Left lung (tissue), 10 donors: ENCODE data around the gene GPR75. TPM values are rescaled to one million over a fixed set of nuclear protein-coding genes. Genes with fewer than 3 reads are reported as not detected.

Experiments
- ATAC-seq: fragments of 200-7000 bp; cut with Tn5 transposase; one replicate; pipeline ENCODE4 v1.9.1; 2020; ENCODE audit warnings: moderate library complexity
- DNase-seq, 4 donors: peaks; one replicate each; pipeline ENCODE4 v3.0.0-alpha.2; 2013 to 2020
- H3K27ac ChIP-seq, 2 donors: fragments of 200-600 bp; sonication (generic) in 1 of 2; one replicate each; pipeline versions ENCODE4 v1.5.0 to v1.8.0; 2020 to 2021
- H3K27me3 ChIP-seq, 2 donors: fragments of 200-600 bp; sonication (generic) in 1 of 2; one replicate each; pipeline versions ENCODE4 v1.5.0 to v1.8.0; 2020 to 2021
- H3K36me3 ChIP-seq, 2 donors: fragments of 200-600 bp; sonication (generic) in 1 of 2; one replicate each; pipeline versions ENCODE4 v1.5.0 to v1.8.0; 2020 to 2021
- H3K4me1 ChIP-seq, 2 donors: fragments of 200-600 bp; one replicate each; pipeline ENCODE4 v1.8.0; 2021
- H3K4me3 ChIP-seq, 2 donors: fragments of 200-600 bp; sonication (generic) in 1 of 2; one replicate each; pipeline versions ENCODE4 v1.5.0 to v1.8.0; 2020 to 2021; ENCODE audit warnings: mild to moderate bottlenecking in 1 of 2
- H3K9me3 ChIP-seq, 2 donors: fragments of 200-600 bp; sonication (generic) in 1 of 2; one replicate each; pipeline versions ENCODE4 v1.5.0 to v1.8.0; 2020 to 2021
- intact Hi-C, 2 donors: fragments of 100-400 bp; cut with DNase I; formaldehyde crosslinking; loops; one replicate each; pipeline versions ENCODE4 v1.11.2 to v1.14.2; 2022
- polyA plus RNA-seq, 6 donors: library from polyadenylated mRNA; unstranded; fragments of 120-200 nt; gene quantifications; one replicate each; pipeline ENCODE4 v1.2.1, GENCODE V29; 2013; ENCODE audit not compliant: insufficient read length in 6 of 6
- total RNA-seq, 2 donors: library from RNA; stranded (reverse); fragmentation: NEBNext Ultra II Directional; extraction: Animal tissue kit (Norgen Biotek cat#: 25700); gene quantifications; one replicate each; pipeline ENCODE4 v1.2.1, GENCODE V29; 2021
- TF ChIP-seq, protein P1 (sequence below), 2 donors: fragments of 200-600 bp; sonication (generic) in 1 of 2; IDR thresholded peaks; one replicate each; pipeline versions ENCODE4 v1.5.0 to v1.8.0; 2021; ENCODE audit warnings: antibody characterized with exemption in 2 of 2
- donor health status: DM: no; HTN: yes; CAD: no.
- donor health status: DM: no; HTN: no; CAD: no.

GPR75 gene
- total and polyA plus RNA-seq, 8 donors: 1.3 to 4.7 (median 3.9) TPM

DNA sequence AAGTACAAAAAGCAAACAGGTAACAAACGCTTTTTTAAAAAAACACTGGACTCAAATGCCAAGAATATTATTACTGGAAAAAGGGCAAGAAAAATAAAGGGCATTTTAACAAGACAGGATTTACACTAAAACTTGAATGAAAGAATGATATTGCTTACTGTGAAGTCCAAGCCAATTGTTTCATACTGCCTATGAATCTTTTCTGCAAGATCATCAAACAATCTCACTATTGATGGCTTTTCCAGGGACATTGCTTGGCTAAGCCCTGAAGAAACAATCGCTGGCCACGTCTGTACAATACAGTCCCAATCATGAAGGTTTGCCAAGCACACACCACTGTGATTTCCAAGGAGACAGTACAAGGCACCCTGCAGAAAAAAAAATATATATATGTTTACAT, 41.4 kb upstream of the GPR75 start:
- TF ChIP-seq, protein P1, sequence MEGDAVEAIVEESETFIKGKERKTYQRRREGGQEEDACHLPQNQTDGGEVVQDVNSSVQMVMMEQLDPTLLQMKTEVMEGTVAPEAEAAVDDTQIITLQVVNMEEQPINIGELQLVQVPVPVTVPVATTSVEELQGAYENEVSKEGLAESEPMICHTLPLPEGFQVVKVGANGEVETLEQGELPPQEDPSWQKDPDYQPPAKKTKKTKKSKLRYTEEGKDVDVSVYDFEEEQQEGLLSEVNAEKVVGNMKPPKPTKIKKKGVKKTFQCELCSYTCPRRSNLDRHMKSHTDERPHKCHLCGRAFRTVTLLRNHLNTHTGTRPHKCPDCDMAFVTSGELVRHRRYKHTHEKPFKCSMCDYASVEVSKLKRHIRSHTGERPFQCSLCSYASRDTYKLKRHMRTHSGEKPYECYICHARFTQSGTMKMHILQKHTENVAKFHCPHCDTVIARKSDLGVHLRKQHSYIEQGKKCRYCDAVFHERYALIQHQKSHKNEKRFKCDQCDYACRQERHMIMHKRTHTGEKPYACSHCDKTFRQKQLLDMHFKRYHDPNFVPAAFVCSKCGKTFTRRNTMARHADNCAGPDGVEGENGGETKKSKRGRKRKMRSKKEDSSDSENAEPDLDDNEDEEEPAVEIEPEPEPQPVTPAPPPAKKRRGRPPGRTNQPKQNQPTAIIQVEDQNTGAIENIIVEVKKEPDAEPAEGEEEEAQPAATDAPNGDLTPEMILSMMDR (IDR thresholded peaks at IDR 0.05): no peak
- H3K9me3 ChIP-seq: no peaks in the 10 kb centered on the region
- DNase-seq: no peak
- H3K4me1 ChIP-seq: no peaks in the 10 kb centered on the region
- H3K36me3 ChIP-seq: peaks cover 4 to 99% of the 10 kb centered on the region in 2 donors
- no peak overlapping the region for H3K27ac ChIP-seq
- no peak for ATAC-seq
- H3K4me3 ChIP-seq: no peak overlapping the region
- intact Hi-C loops: no loop called here
- H3K27me3 ChIP-seq: no peaks in the 10 kb centered on the region

DNA sequence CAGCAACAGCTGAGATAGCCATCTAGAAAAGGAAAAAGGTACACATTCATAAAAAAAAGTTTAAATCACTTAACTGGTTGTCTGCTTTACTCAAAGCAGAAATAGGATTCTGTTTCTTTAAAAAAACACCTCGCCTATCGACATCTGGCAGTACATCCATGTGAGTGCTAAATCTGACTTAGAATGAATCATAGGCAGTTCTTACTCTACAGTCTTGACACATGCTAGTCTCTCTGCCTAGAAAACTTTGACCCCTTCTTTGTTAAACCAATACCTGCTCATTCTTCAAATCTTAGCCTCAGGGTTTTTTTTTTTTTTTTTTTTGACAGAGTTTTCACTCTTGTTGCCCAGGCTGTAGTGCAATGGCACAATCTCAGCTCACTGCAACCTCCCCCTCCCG, 37.1 kb upstream of the GPR75 start:
- H3K27ac ChIP-seq: no peak overlapping the region
- no peaks in the 10 kb centered on the region for H3K27me3 ChIP-seq
- ATAC-seq (no peak), DNase-seq (no peak)
- intact Hi-C loops: no loop called here
- H3K36me3 ChIP-seq: peaks cover 0 to 99% of the 10 kb centered on the region in 2 donors
- no peaks in the 10 kb centered on the region for H3K9me3 ChIP-seq
- TF ChIP-seq, protein P1 (IDR thresholded peaks at IDR 0.05): no peak
- no peaks in the 10 kb centered on the region for H3K4me1 ChIP-seq
- H3K4me3 ChIP-seq: no peak overlapping the region

DNA sequence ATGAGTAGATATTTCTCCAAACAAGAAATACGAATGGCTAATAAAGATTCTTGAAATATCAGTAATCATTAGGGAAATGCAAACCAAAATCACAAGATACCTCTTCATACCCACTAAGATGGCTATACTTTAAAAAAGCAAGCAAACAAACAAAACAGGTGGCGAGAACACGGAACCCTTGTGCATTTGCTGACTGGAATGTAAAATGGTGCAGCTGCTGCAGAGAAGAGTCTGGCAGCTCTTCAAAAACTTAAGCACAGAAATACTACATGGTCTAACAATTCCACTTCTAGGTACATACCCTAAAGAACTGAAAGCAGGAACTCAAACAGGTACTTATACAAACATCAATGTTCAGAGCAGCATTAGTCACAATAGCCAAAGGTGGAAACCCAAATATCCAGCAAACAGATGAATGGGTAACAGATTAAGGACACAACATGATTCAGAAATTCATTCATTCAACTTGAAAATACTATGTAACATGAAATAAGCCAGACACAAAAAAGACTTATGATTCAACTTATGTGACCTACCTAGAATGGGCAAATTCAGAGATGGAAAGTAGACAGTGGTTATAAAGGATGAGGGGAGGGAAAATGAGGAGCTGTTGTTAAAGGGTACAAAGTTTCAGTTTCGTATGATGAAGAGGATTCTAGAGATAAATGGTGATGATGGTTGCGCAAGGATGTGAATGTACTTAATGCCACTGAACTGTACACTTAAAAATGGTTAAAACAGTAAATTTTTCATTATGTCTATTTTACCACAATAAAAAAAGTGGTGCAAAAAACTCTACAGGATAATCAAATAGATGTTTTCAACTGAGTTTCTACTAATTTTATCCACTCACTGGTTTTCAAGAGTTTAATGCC, 26.9 kb upstream of the GPR75 start:
- Histone ChIP-seq H3K4me3 (no peak overlapping the region), H3K4me1 (no peaks in the 10 kb centered on the region), H3K36me3 (peaks cover 0 to 98% of the 10 kb centered on the region in 2 donors), H3K27me3 (no peaks in the 10 kb centered on the region), H3K27ac (no peak overlapping the region), H3K9me3 (no peaks in the 10 kb centered on the region)
- peak; percentile 87 for ATAC-seq
- intact Hi-C loops: no loop called here
- TF ChIP-seq, protein P1 (IDR thresholded peaks at IDR 0.05): no peak
- peak in 1 of 4 donors; percentile 3 for DNase-seq

DNA sequence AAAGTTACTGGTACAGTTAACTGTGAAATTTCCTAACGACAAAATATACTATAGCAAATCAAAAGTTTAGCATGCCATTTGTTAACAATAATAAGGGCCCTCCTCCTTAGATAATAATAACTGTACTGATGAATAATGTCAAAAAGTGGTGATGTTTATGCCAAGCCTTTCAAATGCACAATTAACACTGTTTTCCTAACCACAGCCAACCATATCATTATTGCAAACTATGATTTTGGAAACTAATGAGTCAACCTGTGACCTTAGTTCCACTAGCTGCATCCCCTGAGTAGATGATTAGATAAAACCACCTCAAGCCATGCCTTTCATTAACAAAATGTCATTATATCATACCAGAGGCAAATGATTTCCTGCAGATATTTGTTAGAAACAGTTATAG, 25.1 kb upstream of the GPR75 start:
- ATAC-seq (no peak), DNase-seq (no peak)
- intact Hi-C loops: no loop called here
- TF ChIP-seq, protein P1 (IDR thresholded peaks at IDR 0.05): no peak
- Histone ChIP-seq H3K27me3 (no peaks in the 10 kb centered on the region), H3K4me3 (no peak overlapping the region), H3K27ac (no peak overlapping the region), H3K4me1 (no peaks in the 10 kb centered on the region), H3K9me3 (no peaks in the 10 kb centered on the region), H3K36me3 (peaks cover 0 to 97% of the 10 kb centered on the region in 2 donors)

DNA sequence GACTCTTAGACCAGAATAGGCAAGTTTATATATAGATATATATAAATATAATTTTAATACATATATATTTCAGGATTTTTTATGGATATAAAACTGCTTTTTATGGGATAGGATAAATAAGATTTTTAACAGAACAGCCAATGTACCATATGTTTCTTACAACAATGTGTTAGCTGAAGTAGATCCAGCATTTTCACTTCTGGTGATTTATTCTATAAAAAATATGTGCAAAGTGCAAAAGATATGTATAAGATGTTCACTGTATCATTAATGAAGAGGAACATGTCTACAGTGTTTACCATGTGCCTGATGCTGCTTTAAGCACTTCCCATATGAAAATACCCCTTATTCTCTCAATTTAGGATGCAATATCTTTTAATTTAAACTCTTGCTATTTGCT, 22.2 kb upstream of the GPR75 start:
- DNase-seq (no peak), ATAC-seq (no peak)
- Histone ChIP-seq H3K4me1 (no peaks in the 10 kb centered on the region), H3K9me3 (no peaks in the 10 kb centered on the region), H3K27ac (no peak overlapping the region), H3K36me3 (peaks cover 0 to 90% of the 10 kb centered on the region in 2 donors), H3K4me3 (no peak overlapping the region), H3K27me3 (no peaks in the 10 kb centered on the region)
- TF ChIP-seq, protein P1 (IDR thresholded peaks at IDR 0.05): no peak
- intact Hi-C loops: no loop called here
